Endothelial cell (in vitro differentiated cells): ENCODE results near the gene CAPN15. TPM values are rescaled to one million over a fixed set of nuclear protein-coding genes. Genes with fewer than 3 reads are reported as not detected.

Experiments
- DNase-seq: peaks from one replicate; pipeline ENCODE4 v3.0.0; 2021; ENCODE audit warnings: low spot score
- H3K27ac Mint-ChIP-seq: one replicate; pipeline ENCODE4 v1.8.0; 2021; ENCODE audit warnings: mixed read lengths, inconsistent platforms; ENCODE audit not compliant: unreplicated experiment
- H3K27me3 Mint-ChIP-seq: one replicate; pipeline ENCODE4 v1.8.0; 2021; ENCODE audit warnings: mild to moderate bottlenecking, moderate library complexity, mixed read lengths, inconsistent platforms; ENCODE audit not compliant: unreplicated experiment
- H3K36me3 Mint-ChIP-seq: one replicate; pipeline ENCODE4 v1.8.0; 2021; ENCODE audit warnings: mild to moderate bottlenecking, low read depth, mixed read lengths, inconsistent platforms; ENCODE audit not compliant: unreplicated experiment
- H3K4me1 Mint-ChIP-seq: one replicate; pipeline ENCODE4 v1.8.0; 2021; ENCODE audit warnings: mild to moderate bottlenecking, mixed read lengths, inconsistent platforms; ENCODE audit not compliant: unreplicated experiment
- H3K4me3 Mint-ChIP-seq: one replicate; pipeline ENCODE4 v1.8.0; 2021; ENCODE audit warnings: mild to moderate bottlenecking, mixed read lengths, inconsistent platforms; ENCODE audit not compliant: unreplicated experiment
- H3K9me3 Mint-ChIP-seq: one replicate; pipeline ENCODE4 v1.8.0; 2021; ENCODE audit warnings: mixed read lengths, inconsistent platforms; ENCODE audit not compliant: unreplicated experiment
- total RNA-seq: library from RNA; stranded (reverse); fragmentation: NEBNext Ultra II Directional; extraction: Animal tissue kit (Norgen Biotek cat#: 25700); gene quantifications from one replicate; pipeline ENCODE4 v1.2.1, GENCODE V29; 2021; ENCODE audit not compliant: unreplicated experiment
- TF ChIP-seq, protein P1 (sequence below): fragments of 200-600 bp; sonication (generic); IDR thresholded peaks from one replicate; pipeline ENCODE4 v1.5.0; 2021; ENCODE audit warnings: antibody characterized with exemption; ENCODE audit not compliant: unreplicated experiment

The CAPN15 gene
- total RNA-seq, 1 donor from 2014 or later = 49.0 TPM

DNA sequence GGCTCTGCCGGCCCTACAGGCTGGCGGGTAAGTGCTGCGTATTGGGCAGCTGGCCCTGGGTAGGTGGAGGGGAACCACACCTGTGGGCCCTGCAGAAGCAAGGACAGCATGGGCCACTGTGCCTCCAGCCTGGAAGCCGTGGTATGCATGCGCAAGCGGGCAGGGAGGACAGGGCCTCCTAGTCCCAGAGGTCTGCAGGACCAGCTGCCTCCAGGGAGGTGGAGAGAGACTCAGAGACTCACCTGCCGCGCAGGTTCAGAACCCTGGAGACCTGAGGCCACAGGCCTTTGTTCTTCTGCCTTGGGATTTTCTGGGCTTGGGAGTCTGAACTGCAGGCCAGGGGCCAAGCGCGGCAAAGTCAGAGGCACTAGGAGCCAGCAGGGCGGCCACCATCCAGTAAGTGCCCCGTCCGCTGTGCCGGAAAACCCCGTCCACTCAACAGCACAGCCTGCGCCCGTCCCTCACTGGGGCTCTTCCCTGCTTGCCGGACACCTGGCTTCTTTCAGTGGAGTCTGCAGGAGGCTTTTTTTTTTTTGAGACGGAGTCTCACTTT lies 53.5 kb downstream of the CAPN15 start:
- Mint-ChIP-seq H3K4me3 (no peak overlapping the region), H3K4me1 (peaks cover 4% of the 10 kb centered on the region), H3K27me3 (peaks cover 4% of the 10 kb centered on the region), H3K9me3 (no peaks in the 10 kb centered on the region), H3K27ac (no peak overlapping the region), H3K36me3 (no peaks in the 10 kb centered on the region)
- TF ChIP-seq, protein P1, sequence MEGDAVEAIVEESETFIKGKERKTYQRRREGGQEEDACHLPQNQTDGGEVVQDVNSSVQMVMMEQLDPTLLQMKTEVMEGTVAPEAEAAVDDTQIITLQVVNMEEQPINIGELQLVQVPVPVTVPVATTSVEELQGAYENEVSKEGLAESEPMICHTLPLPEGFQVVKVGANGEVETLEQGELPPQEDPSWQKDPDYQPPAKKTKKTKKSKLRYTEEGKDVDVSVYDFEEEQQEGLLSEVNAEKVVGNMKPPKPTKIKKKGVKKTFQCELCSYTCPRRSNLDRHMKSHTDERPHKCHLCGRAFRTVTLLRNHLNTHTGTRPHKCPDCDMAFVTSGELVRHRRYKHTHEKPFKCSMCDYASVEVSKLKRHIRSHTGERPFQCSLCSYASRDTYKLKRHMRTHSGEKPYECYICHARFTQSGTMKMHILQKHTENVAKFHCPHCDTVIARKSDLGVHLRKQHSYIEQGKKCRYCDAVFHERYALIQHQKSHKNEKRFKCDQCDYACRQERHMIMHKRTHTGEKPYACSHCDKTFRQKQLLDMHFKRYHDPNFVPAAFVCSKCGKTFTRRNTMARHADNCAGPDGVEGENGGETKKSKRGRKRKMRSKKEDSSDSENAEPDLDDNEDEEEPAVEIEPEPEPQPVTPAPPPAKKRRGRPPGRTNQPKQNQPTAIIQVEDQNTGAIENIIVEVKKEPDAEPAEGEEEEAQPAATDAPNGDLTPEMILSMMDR = no peak
- DNase-seq = no peak

DNA sequence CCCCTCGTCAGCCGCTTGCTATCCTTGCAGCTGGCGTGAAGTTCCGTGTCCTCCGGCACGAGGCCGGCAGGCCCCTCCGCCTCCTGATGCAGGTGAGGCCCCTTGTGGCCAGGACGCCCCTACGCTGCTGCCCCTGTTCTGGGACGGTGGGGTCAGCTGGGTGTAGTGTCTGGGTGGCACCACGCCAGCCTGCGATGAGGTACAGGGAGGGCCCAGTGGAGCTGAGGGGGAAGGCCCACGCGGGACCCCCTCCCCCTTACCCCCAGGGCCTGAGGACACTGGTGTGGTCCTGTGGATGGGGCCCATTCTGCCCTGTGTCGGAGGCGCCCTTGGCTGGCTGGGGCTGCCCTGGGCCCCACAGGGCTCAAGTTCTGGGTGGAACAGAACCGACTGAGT lies 54.7 kb downstream of the CAPN15 start:
- Mint-ChIP-seq H3K27me3 (peaks cover 2% of the 10 kb centered on the region), H3K4me1 (no peaks in the 10 kb centered on the region), H3K9me3 (no peaks in the 10 kb centered on the region), H3K27ac (no peak overlapping the region), H3K36me3 (no peaks in the 10 kb centered on the region), H3K4me3 (no peak overlapping the region)
- no peak for DNase-seq
- TF ChIP-seq, protein P1 = no peak

DNA sequence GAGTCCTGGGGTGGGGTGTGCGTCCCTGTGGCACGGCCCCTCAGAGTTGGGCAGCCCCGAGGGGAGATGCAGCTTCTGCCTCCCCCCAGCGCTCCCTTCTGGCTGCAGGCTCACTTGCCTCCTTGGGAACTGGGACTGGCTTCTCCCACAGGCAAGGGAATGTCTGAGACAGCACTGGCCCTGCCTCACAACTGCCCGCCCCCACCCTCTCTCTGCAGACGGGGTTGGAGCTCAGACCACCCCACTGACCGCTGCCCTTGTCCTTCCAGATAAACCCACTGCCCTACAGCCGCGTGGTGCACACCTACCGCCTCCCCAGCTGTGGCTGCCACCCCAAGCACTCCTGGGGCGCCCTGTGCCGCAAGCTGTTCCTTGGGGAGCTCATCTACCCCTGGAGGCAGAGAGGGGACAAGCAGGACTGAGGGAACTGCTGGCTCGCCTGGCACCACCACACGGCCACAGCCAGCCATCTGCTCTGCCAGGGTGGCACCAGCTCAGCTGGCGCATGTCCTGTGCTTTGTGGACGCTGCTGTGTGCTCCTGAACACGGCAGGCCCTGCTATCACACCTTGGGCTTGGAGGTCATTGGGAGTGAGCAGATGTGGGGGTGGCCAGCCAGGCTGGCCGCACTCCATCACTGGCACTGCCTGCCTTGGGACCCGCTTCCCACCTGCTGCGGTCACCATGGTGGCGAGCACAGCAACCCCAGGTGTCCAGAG lies 55.3 kb downstream of the CAPN15 start:
- Mint-ChIP-seq H3K4me1 (peaks cover 2% of the 10 kb centered on the region), H3K27me3 (peaks cover 2% of the 10 kb centered on the region), H3K4me3 (no peak overlapping the region), H3K27ac (no peak overlapping the region), H3K9me3 (no peaks in the 10 kb centered on the region), H3K36me3 (no peaks in the 10 kb centered on the region)
- no peak for DNase-seq
- TF ChIP-seq, protein P1 = no peak

DNA sequence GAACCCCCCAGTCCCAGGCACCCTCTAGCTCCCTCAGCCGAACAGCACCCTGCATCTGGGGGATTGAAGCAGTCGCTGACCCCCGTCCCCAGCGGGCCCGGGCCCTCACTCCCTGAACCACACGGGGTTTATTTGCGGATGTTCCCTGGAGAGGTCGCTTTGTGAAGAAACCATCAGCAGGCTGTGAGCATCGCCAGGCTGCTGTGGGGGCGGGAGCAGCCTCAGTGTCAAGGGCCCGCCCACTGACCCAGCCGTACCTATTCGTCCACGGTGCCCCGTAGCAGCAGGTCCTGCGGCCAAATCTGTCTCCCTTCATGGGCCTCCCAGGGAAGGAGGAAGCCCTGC lies 55.9 kb downstream of the CAPN15 start:
- DNase-seq = no peak
- no peaks in the 10 kb centered on the region for H3K9me3 Mint-ChIP-seq
- TF ChIP-seq, protein P1 = no peak
- peaks cover 5% of the 10 kb centered on the region for H3K4me1 Mint-ChIP-seq
- H3K4me3 Mint-ChIP-seq = no peak overlapping the region
- no peak overlapping the region for H3K27ac Mint-ChIP-seq
- H3K36me3 Mint-ChIP-seq = no peaks in the 10 kb centered on the region
- peaks cover 4% of the 10 kb centered on the region for H3K27me3 Mint-ChIP-seq

DNA sequence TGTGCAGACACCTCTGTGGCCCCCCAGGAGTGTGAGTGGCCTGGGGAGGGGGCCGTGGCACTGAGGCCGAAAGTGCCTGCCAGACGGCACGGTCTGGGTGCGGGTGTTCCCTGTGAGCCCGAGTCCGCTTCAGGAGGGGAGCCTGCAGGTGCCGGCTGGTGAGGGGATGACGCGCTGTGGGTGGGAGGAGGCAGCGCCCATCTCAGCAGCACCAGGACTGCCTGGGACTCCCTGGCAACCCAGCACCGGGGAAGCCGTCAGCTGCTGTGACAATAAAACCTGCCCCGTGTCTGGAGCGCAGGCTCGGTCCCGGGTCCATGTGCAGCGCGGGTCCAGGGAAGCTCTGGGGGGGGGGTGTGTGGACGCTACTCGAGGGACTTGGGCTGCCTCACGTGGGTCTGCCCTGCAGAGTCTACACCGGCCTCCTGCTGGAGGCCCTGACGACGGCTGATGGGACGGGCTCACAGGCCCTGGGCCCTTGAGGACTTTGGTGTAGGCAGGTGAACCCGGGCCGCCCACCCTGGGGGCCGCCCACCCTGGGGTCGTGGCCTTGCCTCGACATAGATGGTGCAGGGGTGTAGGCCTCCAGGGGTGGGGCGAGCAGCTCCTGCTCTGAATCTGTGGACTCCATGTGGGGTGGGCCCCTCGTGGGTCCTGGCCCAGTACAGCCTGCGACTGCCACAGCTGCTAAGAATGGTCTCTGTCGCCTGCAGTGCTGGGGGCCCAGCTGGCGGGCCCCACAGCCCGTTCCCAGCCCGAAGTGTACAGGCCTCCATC lies 56.5 kb downstream of the CAPN15 start:
- TF ChIP-seq, protein P1 = no peak
- DNase-seq = no peak

More for the DNA sequence above, 56.5 kb downstream of the CAPN15 start:
- no peak overlapping the region for H3K27ac Mint-ChIP-seq
- no peak overlapping the region for H3K4me3 Mint-ChIP-seq
- H3K4me1 Mint-ChIP-seq = peaks cover 8% of the 10 kb centered on the region
- H3K9me3 Mint-ChIP-seq = no peaks in the 10 kb centered on the region
- H3K27me3 Mint-ChIP-seq = peaks cover 4% of the 10 kb centered on the region
- no peaks in the 10 kb centered on the region for H3K36me3 Mint-ChIP-seq
